IPS-18a (cell line): ENCODE data around the gene ATP5PD.
"Not testable (repeated sequence)": the region's sequence is repeated elsewhere in the genome, so short reads cannot be mapped to it uniquely, and the experiment has no call there.

ENCODE experiments used
- H3K27ac ChIP-seq: one replicate; pipeline ENCODE4 v1.5.1; 2013; ENCODE audit warnings: low read length
- H3K27me3 ChIP-seq: one replicate; pipeline ENCODE4 v1.6.1; 2013; ENCODE audit warnings: mild to moderate bottlenecking, low read length; ENCODE audit not compliant: control insufficient read depth, insufficient read depth
- H3K36me3 ChIP-seq: one replicate; pipeline ENCODE4 v1.6.1; 2013; ENCODE audit warnings: low read depth, low read length; ENCODE audit not compliant: control insufficient read depth
- H3K4me1 ChIP-seq: one replicate; pipeline ENCODE4 v1.6.1; 2013; ENCODE audit warnings: low read depth, low read length; ENCODE audit not compliant: control insufficient read depth
- H3K4me3 ChIP-seq: one replicate; pipeline ENCODE4 v1.5.1; 2013; ENCODE audit warnings: low read length
- H3K9ac ChIP-seq: one replicate; pipeline ENCODE4 v1.6.1; 2013; ENCODE audit warnings: mild to moderate bottlenecking, low read length, moderate library complexity
- H3K9me3 ChIP-seq: one replicate; pipeline ENCODE4 v1.6.1; 2013; ENCODE audit warnings: low read depth, low read length; ENCODE audit not compliant: control insufficient read depth

Gene ATP5PD

DNA sequence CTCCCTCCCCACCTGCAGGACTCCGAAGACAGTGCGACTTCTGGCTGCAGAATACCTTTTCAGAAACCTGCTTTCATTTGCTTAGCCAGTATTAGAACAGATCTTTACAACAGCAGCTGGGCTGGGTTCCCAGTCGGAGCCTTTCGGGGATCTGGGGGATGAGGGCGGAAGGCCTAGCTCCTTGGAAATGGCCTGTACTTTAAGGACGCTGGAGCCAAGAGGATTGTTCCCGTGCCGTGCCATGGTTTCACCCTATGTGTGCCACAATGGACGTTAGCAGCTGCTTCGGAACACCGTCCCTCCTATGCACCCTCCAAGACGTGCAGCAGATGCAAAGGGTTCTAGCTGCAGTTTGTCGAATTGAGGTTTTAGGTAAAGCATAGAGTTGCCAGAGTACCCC lies 16.4 kb upstream of the ATP5PD start:
- no peak overlapping the region for H3K9ac ChIP-seq
- H3K27ac ChIP-seq, result no peak overlapping the region
- peaks cover 52% of the 10 kb centered on the region for H3K36me3 ChIP-seq
- no peaks in the 10 kb centered on the region for H3K9me3 ChIP-seq
- H3K4me3 ChIP-seq, result no peak overlapping the region
- no peaks in the 10 kb centered on the region for H3K4me1 ChIP-seq
- H3K27me3 ChIP-seq, result no peaks in the 10 kb centered on the region

DNA sequence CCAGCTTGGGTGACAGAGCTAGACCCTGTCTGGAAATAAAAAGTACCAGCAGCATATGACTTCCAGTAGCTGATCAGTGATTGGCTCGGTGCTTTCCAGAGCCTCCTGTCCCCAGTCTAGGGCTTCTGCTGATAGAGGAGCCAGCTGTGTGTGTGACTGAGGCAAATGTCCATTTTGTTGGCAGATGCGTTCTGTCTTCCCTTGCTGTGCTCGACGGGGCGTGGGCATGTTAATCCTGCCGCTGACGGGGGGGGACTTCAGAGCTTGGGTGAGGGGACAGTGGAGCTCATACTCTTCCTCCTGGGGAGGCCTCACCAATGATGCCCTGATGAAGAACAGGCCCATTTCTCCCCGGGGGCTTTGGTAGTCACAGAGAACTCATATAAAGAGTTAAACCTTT lies 14.8 kb upstream of the ATP5PD start:
- Histone ChIP-seq H3K9me3 (no peaks in the 10 kb centered on the region), H3K4me1 (no peaks in the 10 kb centered on the region), H3K27ac (no peak overlapping the region), H3K9ac (no peak overlapping the region), H3K27me3 (no peaks in the 10 kb centered on the region), H3K4me3 (no peak overlapping the region), H3K36me3 (peaks cover 53% of the 10 kb centered on the region)

DNA sequence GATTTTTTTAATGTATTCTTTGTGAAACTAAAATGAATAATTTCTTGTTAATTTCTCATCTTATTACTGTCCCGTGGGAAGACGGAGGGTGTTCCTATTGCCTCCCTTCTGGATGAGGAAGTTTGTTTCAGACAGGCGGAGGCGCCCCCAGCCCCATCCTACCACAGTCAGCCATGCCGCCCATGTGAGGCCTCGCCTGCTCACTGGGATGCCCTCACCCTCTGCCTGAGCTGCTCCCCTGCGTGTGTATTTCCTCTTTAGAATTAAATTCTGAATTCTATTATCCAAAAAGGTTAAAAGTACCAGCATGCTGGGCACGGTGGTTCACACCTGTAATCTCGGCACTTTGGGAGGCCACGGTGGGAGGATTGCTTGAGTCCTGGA lies 14.3 kb upstream of the ATP5PD start:
- no peaks in the 10 kb centered on the region for H3K4me1 ChIP-seq
- no peak overlapping the region for H3K27ac ChIP-seq
- peaks cover 58% of the 10 kb centered on the region for H3K36me3 ChIP-seq
- H3K9me3 ChIP-seq, result no peaks in the 10 kb centered on the region
- no peak overlapping the region for H3K9ac ChIP-seq
- no peaks in the 10 kb centered on the region for H3K27me3 ChIP-seq
- no peak overlapping the region for H3K4me3 ChIP-seq

DNA sequence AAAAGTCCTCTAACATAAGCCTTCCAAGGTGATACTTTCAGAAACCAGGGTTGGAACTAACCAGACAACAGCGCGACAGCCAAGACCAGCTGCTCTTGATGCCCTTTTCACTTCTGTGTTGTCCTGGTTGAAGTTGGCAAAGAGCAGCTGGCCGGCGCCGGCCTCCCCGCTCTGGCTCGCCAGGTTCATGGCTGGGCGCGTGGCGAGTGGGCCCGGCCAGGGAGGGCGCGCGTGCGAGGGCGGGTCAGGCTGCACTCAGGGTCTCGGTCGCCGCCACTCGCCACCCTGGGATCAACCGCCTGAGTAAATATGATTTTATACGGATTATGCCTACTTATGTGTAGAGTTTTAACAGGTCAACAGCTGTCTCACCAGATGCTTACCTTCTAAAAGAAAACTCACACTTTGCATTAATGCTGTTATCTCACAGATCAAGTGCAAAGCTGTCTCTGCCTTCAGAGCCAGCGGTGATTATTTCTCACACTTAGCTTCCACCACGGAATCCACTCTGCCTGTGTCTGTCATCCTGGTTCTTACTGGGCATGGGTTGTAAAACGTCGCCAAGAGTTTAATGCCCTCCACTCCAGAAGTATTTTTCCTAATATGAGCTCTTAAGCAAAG lies 13.8 kb upstream of the ATP5PD start:
- H3K4me3 ChIP-seq, result no peak overlapping the region
- H3K27ac ChIP-seq, result no peak overlapping the region
- peaks cover 59% of the 10 kb centered on the region for H3K36me3 ChIP-seq

DNA sequence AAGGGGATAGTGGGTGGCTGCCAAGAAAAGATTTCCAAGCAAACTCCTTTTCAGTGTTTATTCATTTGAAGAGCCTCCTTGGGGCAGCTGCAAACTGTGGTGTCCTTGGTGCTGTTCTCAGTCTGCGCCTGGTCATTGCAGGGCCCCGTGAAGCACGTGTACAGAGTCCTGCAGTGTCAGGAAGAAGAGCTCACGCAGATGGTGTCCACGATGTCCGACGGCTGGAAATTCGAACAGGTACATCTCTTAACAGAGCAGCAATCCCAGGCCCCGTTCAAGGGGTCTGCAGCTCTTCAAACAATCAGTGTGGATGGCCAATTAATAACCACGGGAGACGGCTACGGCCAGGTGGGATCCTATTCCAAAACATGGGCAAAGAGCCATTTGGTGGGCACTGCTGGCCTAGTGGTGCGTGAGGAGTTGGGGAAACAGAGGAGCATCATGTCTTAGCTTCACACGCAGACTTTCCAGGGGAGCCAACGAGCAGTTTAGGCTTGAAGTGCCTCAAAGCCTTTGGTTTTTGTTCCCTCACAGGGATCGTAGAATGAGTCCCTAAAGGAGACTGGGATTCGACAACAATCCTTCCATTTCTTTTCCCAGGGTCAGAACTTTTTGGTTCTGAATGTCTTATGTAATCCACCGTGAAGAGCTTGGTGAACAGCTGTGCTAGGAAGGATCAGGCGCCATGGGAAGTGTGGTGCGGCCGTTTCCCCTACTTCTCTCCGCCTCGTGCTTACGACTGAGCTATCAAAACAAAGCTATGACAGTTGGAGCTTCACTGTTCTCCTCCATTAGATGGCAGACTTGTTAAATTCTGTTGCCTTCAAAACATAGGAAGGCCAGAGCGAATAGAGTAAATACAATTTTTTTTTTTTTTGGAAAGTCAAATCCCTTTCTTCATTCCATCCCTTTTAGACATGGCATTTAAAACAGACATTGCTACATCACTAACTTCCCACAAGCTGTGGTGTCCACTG lies 12.9 kb upstream of the ATP5PD start:
- Histone ChIP-seq H3K4me1 (no peaks in the 10 kb centered on the region), H3K36me3 (peaks cover 53% of the 10 kb centered on the region), H3K9me3 (no peaks in the 10 kb centered on the region), H3K27me3 (no peaks in the 10 kb centered on the region), H3K27ac (no peak overlapping the region), H3K9ac (no peak overlapping the region), H3K4me3 (no peak overlapping the region)

More for the DNA sequence above, 13.8 kb upstream of the ATP5PD start:
- no peaks in the 10 kb centered on the region for H3K9me3 ChIP-seq
- no peak overlapping the region for H3K9ac ChIP-seq
- H3K27me3 ChIP-seq, result no peaks in the 10 kb centered on the region
- H3K4me1 ChIP-seq, result no peaks in the 10 kb centered on the region

DNA sequence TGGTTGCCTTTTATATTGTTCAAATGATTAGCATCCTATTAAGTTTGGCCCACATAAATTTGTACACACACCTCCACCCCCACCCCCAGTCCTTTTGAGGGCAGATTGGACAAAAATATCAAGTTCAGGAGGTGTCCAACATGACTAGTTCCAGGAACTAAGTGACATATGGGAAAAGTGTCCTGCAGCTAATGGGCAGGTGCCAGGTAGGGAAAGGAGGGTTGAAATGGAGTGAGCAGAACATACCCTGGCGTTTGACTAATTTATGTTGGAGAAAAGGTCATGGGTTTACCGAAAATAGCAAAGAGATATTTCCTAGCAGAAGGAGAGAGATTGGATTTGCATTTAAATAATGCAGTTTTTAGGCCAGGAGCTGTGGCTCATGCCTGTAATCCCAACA lies 5.2 kb upstream of the ATP5PD start:
- peaks cover 55% of the 10 kb centered on the region for H3K36me3 ChIP-seq

DNA sequence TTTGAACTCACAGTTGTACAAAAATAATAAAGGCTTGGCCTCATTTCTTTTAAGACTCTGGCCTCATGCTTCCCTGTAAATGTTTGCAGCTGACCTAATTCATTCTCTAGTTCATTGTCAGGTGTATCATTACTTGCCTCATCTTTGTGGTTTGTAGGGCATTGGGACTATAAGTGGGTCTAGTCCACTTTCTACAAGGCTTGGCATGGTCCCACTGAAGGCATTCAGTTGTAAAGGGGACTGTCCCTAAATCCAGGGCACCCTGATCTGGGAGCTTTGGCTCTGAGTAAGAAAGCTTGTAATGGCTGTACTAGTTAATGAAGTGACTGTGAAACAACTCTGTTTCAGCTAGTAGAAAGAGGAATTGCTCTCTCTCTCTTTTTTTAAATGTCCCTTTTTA lies 2.9 kb upstream of the ATP5PD start:
- Histone ChIP-seq H3K9me3 (no peaks in the 10 kb centered on the region), H3K4me1 (peaks cover 13% of the 10 kb centered on the region), H3K9ac (no peak overlapping the region), H3K4me3 (no peak overlapping the region), H3K27me3 (no peaks in the 10 kb centered on the region), H3K27ac (no peak overlapping the region), H3K36me3 (peaks cover 48% of the 10 kb centered on the region)

More for the DNA sequence above, 5.2 kb upstream of the ATP5PD start:
- H3K27ac ChIP-seq, result no peak overlapping the region
- H3K4me1 ChIP-seq, result peaks cover 11% of the 10 kb centered on the region
- H3K9me3 ChIP-seq, result no peaks in the 10 kb centered on the region
- H3K27me3 ChIP-seq, result no peaks in the 10 kb centered on the region
- H3K4me3 ChIP-seq, result no peak overlapping the region
- no peak overlapping the region for H3K9ac ChIP-seq

DNA sequence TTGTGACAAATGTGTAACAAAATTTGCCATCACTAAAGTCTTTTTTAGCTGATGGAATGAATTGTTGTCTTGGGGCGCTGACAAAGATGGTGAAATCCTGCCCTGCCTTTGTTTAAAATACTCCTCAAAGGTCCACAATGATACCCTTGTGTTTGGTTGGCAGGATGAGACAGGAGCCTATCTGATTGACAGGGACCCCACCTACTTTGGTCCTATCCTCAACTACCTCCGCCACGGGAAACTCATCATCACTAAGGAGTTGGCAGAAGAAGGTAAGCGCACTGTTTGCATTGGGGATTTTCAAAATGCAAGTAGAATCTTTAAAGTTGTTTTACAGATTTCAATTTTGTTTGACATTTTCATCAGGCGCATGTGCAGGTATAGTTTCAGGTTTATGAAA lies 2.3 kb upstream of the ATP5PD start:
- Histone ChIP-seq H3K9me3 (no peaks in the 10 kb centered on the region), H3K27ac (no peak overlapping the region), H3K4me3 (peak overlapping the region; percentile 97), H3K9ac (no peak overlapping the region), H3K27me3 (no peaks in the 10 kb centered on the region), H3K36me3 (peaks cover 45% of the 10 kb centered on the region), H3K4me1 (peaks cover 17% of the 10 kb centered on the region)

DNA sequence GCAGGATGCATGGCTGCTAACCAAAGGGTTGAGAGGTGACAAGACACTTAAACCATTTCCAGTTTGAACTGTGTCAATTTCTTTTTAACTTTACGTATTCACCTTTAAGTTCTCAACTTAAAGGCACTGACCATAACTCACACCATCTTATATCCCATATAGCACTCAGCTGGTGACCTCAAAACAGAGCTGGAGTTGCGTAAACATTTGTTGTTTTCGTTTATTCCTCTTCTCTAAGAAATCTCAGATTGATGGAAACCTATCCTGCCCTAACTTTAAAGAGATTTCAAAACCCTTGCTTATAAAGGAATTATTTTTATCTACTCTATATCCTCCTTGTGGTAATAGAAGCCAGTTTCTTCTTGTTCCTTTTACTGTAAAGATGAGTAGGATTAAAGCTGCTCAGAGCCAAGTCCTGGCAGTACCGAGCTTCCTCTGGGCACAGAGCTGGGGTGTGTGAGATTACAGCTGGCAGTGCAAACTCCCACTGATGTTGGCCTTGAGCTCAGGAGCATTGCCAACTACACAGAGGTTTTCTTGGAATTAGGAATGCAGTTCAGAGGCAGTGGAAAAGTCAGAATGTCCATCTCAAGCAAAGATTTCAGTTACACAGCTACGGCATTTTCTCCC lies 1.6 kb upstream of the ATP5PD start:
- H3K27me3 ChIP-seq, result no peaks in the 10 kb centered on the region
- H3K27ac ChIP-seq, result no peak overlapping the region
- H3K4me1 ChIP-seq, result peaks cover 21% of the 10 kb centered on the region
- H3K9ac ChIP-seq, result peak overlapping the region; percentile 68
- H3K4me3 ChIP-seq, result peak overlapping the region; percentile 97
- peaks cover 38% of the 10 kb centered on the region for H3K36me3 ChIP-seq
- H3K9me3 ChIP-seq, result no peaks in the 10 kb centered on the region

DNA sequence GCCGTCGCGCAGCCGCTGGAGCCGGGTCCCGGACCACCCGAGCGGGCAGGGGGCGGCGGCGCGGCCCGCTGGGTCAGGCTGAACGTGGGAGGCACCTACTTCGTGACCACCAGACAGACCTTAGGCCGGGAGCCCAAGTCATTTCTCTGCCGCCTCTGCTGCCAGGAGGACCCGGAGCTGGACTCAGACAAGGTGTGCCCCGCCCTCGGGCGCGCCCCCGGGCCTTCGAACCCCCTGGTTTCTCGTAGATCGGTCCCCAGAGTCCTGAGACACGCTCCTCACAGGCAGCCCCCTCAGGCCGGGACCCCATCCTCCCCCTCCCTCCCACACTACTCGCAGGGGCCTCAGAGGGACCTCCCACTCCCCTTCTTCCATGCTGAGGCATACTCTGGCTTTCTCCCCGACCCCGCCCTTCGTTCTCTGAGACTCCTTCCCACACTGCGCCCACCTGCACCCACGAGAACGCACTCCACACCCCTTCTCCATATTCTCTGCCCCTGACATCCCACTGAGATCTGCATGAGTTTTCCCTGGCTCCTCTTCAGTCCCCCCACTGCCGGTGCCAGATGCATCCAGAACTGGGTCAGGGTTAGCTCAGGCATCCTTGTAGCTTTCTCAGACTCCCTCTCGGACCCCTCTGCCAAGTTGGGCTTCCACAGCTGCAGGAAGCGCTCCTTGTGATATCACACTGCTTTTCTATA lies 779 bp upstream of the ATP5PD start:
- peaks cover 30% of the 10 kb centered on the region for H3K36me3 ChIP-seq
- no peaks in the 10 kb centered on the region for H3K27me3 ChIP-seq
- H3K4me3 ChIP-seq, result peak overlapping the region; percentile 97
- H3K27ac ChIP-seq, result no peak overlapping the region
- peaks cover 22% of the 10 kb centered on the region for H3K4me1 ChIP-seq
- H3K9ac ChIP-seq, result peak overlapping the region; percentile 68
- H3K9me3 ChIP-seq, result no peaks in the 10 kb centered on the region

DNA sequence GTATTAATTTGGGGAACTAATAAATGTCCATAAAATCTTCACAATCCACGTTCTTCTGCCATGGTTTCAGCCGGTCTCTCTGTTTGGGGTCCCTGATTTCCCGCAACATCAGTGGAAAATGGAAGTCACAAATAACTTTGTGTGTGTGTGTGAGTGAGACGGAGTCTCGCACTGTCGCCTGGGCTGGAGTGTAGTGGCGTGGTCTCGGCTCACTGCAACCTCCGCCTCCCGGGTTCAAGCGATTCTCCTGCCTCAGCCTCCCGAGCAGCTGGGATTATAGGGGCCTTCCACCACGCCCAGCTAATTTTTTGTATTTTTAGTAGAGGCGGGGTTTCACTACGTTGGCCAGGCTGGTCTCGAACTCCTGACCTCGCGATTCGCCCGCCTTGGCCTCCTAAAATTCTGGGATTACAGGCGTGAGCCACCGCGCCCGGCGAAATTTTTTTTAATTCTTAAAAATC lies 793 bp downstream of the ATP5PD start:
- H3K4me1 ChIP-seq, result peaks cover 22% of the 10 kb centered on the region
- not testable (repeated sequence) for H3K27ac ChIP-seq, H3K27me3 ChIP-seq, H3K9me3 ChIP-seq
- peak overlapping the region; percentile 80 for H3K9ac ChIP-seq
- H3K36me3 ChIP-seq, result peaks cover 33% of the 10 kb centered on the region
- H3K4me3 ChIP-seq, result peak overlapping the region; percentile 98
